Astrocyte of the spinal cord (primary cell): ENCODE results near the gene TENT5C.

Source experiments
- DNase-seq: peaks from one replicate; pipeline ENCODE4 v3.0.0; 2011; ENCODE audit warnings: low read depth, low spot score
- H3K4me3 ChIP-seq: 2 replicates; pipeline ENCODE4 v1.5.1; 2011; ENCODE audit warnings: low read depth, mild to moderate bottlenecking, low read length, moderate library complexity
- in situ Hi-C: cut with HindIII; loops from 2 replicates; pipeline ENCODE4 v1.10.0; 2017; ENCODE audit warnings: low sequenced_read_pairs
- TF ChIP-seq, protein P1 (sequence below): IDR thresholded peaks from 2 replicates; pipeline ENCODE4 v1.5.1; 2012; ENCODE audit warnings: low read depth, mild to moderate bottlenecking, low read length, inconsistent platforms

The TENT5C gene

DNA sequence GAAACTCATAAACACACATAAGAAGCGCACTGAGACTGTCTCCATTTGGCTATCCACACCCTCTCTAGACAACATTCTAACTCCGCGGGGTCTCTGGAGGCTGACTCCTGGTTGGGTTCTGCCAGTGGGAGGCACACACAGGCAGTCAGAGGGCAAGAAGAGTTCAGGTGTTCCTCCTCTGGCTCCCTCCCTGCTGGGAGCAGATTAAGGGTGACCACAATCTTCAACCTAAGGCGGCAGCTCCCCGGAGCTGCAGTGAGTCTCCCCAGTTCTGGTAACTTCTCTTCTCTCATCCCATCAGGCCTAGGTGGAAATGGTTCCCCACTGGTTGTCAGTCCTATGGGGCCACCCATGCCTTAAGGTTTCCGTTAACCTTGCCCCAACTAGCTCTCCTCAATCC, 7.4 kb upstream of the TENT5C start:
- TF ChIP-seq, protein P1, sequence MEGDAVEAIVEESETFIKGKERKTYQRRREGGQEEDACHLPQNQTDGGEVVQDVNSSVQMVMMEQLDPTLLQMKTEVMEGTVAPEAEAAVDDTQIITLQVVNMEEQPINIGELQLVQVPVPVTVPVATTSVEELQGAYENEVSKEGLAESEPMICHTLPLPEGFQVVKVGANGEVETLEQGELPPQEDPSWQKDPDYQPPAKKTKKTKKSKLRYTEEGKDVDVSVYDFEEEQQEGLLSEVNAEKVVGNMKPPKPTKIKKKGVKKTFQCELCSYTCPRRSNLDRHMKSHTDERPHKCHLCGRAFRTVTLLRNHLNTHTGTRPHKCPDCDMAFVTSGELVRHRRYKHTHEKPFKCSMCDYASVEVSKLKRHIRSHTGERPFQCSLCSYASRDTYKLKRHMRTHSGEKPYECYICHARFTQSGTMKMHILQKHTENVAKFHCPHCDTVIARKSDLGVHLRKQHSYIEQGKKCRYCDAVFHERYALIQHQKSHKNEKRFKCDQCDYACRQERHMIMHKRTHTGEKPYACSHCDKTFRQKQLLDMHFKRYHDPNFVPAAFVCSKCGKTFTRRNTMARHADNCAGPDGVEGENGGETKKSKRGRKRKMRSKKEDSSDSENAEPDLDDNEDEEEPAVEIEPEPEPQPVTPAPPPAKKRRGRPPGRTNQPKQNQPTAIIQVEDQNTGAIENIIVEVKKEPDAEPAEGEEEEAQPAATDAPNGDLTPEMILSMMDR: no peak
- in situ Hi-C loops: no loop called here
- no peak overlapping the region for H3K4me3 ChIP-seq
- DNase-seq: no peak

DNA sequence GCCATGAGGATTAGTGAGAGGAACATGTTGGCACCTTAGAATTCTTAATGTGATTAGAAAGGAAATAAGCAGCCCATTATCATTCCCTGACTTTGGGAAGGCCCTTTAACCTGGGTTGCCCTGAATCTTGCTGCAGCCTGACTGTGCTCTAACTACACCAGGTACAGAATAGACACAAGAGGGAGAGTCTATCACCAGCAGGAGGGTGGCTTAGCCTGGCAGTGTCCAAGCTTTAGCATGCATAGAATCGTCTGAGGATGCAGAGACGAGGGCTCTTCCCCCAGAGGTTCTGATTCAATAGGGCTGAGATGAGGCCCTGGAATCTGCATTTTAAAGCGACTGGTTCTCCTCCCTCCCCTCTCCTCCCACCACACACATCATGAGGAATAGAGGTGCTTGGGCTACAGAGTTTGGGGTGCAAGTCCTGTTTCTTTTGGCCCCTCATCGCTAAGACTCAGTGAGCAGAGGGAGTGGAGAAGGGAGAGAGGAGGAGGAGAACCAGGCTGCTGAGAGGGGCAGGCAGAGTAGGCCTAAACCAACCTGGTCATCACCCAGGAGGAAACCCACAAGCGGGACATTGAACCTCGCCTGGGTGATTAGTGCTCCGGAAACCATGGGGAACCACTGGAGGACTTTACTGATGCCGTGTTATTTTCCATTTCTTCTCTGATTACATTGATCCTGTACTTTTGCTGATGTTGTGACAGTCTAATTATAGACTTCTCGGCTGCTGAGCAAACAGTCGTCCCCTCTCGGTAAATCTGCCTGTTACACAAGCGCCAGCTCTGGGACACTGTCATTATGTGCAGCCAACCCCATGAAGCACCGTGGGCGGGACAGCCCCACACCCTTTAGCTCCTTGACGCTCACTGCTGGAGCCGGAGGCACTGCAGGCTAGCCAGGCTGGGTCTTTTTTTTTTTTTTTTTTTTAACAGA, 6.3 kb upstream of the TENT5C start:
- TF ChIP-seq, protein P1: no peak
- in situ Hi-C loops: no loop called here

DNA sequence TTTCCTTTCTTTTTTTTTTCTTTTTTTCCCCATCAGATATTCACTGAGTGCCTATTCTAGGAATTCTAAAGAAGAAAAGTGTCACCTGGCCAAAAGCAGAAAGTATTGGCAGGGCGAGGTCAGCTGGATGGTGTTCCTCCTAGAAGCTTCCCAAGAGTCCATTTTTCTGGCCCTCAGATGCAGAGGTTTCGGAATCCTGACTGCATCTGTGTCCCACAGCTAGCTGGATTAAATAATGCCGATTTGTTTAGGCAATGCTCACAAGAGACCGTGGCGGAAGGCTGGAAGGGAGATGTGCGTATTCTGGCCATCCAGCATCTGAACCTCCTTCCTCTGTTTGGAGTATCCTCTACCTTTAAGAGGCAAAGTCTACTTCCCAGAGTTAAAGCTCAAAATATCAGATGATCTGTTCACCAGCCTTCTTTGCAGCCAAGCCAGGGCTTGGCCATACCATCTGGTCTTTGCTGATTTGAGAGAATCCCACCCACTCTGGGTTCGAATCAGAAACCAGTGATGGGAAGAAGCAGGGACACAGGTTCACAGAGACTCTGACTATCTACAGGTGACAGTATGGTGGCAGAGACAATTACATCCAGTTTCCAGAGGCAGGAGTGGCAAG, 5.4 kb upstream of the TENT5C start:
- no peak overlapping the region for H3K4me3 ChIP-seq
- DNase-seq: no peak
- TF ChIP-seq, protein P1: no peak
- in situ Hi-C loops: no loop called here

More for the DNA sequence above, 6.3 kb upstream of the TENT5C start:
- no peak for DNase-seq
- H3K4me3 ChIP-seq: no peak overlapping the region

DNA sequence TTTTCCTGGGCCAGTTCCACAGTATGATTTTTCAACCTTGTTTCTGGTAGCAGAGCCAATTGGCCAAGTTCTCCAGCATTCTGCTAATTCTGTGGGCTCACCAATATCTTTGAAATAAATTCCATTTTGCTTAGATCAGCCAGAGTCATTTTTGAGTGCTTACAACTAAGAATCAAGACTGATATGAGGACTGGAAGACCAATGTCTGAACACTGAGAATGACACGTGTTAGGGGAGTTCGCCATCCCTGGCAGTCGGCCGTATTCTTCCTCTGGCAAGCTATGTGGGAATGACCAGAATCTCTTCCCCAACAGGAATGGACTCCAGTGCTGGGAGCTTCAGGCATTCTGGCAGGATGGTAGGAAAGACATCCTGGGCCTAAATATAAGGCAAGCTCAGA, 4.9 kb upstream of the TENT5C start:
- no peak for DNase-seq
- no peak overlapping the region for H3K4me3 ChIP-seq
- in situ Hi-C loops: no loop called here
- TF ChIP-seq, protein P1: no peak

DNA sequence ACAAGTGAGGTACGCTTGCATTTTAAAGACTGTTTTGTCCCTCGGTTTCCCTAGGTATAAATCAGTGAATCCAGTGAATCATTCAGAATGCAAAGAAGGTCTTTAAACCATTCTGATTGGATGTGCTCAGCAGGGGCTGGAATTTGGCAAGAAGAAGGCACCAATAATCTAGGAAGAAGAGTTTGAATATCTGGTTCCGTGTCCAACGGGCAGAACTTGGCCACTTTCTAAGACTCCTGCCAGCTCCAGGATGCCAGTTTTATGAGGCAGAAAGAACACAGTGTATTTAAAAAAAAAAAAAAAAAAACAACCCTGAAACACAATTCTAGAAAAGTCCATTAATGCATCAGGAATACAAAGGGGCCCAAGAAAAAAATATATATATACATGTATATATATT, 3.0 kb upstream of the TENT5C start:
- no peak for DNase-seq
- in situ Hi-C loops: no loop called here
- TF ChIP-seq, protein P1: no peak
- H3K4me3 ChIP-seq: no peak overlapping the region

DNA sequence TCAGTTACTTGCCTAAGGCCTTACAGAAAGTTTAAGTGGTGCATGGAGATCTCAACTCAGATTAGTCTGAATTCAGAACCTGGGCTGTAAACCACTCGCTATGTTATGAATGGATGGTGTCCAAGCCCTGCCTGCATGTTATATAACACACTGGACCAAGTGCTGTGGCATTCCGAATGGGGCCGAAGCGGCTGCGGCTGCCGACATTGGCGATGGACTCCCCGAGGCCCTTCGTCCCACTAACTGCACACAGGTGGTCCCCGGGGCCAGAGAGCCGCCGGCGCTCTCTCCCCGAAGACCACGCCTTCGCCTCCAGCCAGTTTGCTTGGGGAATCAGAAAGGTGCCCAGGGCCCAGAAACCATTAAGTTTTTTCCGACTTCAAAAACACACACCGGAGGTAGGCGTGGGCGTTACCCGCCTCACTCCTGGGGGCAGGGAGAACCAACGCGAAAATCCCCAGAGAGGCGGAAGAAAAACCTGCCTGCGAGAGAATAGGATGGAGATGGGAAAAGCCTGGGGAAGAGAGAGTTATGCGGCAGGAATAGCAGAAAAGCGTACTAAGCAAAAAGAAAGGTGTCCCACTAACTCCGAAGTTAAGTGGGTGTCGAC, 579 bp upstream of the TENT5C start:
- in situ Hi-C loops: no loop called here
- TF ChIP-seq, protein P1: no peak
- H3K4me3 ChIP-seq: peak overlapping the region; percentile 65
- DNase-seq: peak; percentile 22
